H9 (cell line): ENCODE results near the gene ZNRF1. TPM values are rescaled to one million over a fixed set of nuclear protein-coding genes. Genes with fewer than 3 reads are reported as not detected.

Experiments
- DNase-seq: peaks from one replicate; pipeline ENCODE4 v3.0.0-alpha.2; 2017
- H2AFZ ChIP-seq: one replicate; pipeline ENCODE4 v1.6.1; 2013; ENCODE audit warnings: mild to moderate bottlenecking, low read length, control low read depth, moderate library complexity
- H2AK5ac ChIP-seq: 2 replicates; pipeline ENCODE4 v1.6.1; 2013; ENCODE audit warnings: low read length, control low read depth, mixed read lengths; ENCODE audit not compliant: insufficient read length
- H2BK120ac ChIP-seq: one replicate; pipeline ENCODE4 v1.6.1; 2013; ENCODE audit warnings: low read depth, mild to moderate bottlenecking, low read length, control low read depth, inconsistent platforms; ENCODE audit not compliant: poor library complexity, severe bottlenecking
- H2BK12ac ChIP-seq: 2 replicates; pipeline ENCODE4 v1.6.1; 2013; ENCODE audit warnings: low read length, control low read depth, mixed read lengths, low read depth; ENCODE audit not compliant: insufficient read length
- H2BK15ac ChIP-seq: 2 replicates; pipeline ENCODE4 v1.6.1; 2013; ENCODE audit warnings: low read depth, low read length, control low read depth
- H2BK20ac ChIP-seq: one replicate; pipeline ENCODE4 v1.6.1; 2013; ENCODE audit warnings: low read depth, mild to moderate bottlenecking, low read length, control low read depth, inconsistent platforms; ENCODE audit not compliant: poor library complexity, severe bottlenecking
- H2BK5ac ChIP-seq: 2 replicates; pipeline ENCODE4 v1.6.1; 2013; ENCODE audit warnings: low read length, control low read depth, mixed read lengths; ENCODE audit not compliant: insufficient read length
- H3K14ac ChIP-seq: 2 replicates; pipeline ENCODE4 v1.6.1; 2013; ENCODE audit warnings: low read length, control low read depth; ENCODE audit not compliant: insufficient read depth
- H3K18ac ChIP-seq: 2 replicates; pipeline ENCODE4 v1.6.1; 2013; ENCODE audit warnings: low read depth, mild to moderate bottlenecking, mixed read lengths, low read length, control low read depth; ENCODE audit not compliant: insufficient read length
- H3K23ac ChIP-seq: 2 replicates; pipeline ENCODE4 v1.6.1; 2013; ENCODE audit warnings: low read length, control low read depth, mixed read lengths, low read depth; ENCODE audit not compliant: insufficient read length
- H3K23me2 ChIP-seq: 2 replicates; pipeline ENCODE4 v1.6.1; 2013; ENCODE audit warnings: low read depth, mild to moderate bottlenecking, mixed read lengths, low read length, control low read depth; ENCODE audit not compliant: insufficient read length, poor library complexity, severe bottlenecking
- H3K27ac ChIP-seq: 2 replicates; pipeline ENCODE4 v1.5.1; 2013; ENCODE audit warnings: low read length, control low read depth, mixed read lengths, low read depth; ENCODE audit not compliant: insufficient read length
- H3K27me3 ChIP-seq: 2 replicates; pipeline ENCODE4 v1.6.1; 2013; ENCODE audit warnings: low read length, control low read depth, inconsistent platforms; ENCODE audit not compliant: insufficient read depth
- H3K4ac ChIP-seq: 2 replicates; pipeline ENCODE4 v1.6.1; 2013; ENCODE audit warnings: low read depth, mild to moderate bottlenecking, control low read depth, inconsistent platforms, low read length, moderate library complexity
- H3K4me1 ChIP-seq: 2 replicates; pipeline ENCODE4 v1.6.1; 2013; ENCODE audit warnings: low read length, control low read depth, inconsistent platforms; ENCODE audit not compliant: insufficient read depth
- H3K4me2 ChIP-seq: 2 replicates; pipeline ENCODE4 v1.6.1; 2013; ENCODE audit warnings: low read length, control low read depth, mixed read lengths; ENCODE audit not compliant: insufficient read length, insufficient read depth
- H3K56ac ChIP-seq: 2 replicates; pipeline ENCODE4 v1.6.1; 2013; ENCODE audit warnings: low read depth, mild to moderate bottlenecking, mixed read lengths, low read length, control low read depth; ENCODE audit not compliant: insufficient read length
- H3K79me1 ChIP-seq: 2 replicates; pipeline ENCODE4 v1.6.1; 2013; ENCODE audit warnings: low read depth, mild to moderate bottlenecking, moderate library complexity, low read length, control low read depth, inconsistent platforms; ENCODE audit not compliant: insufficient read depth, poor library complexity, severe bottlenecking
- H3K79me2 ChIP-seq: 2 replicates; pipeline ENCODE4 v1.6.1; 2013; ENCODE audit warnings: low read length, control low read depth, inconsistent platforms; ENCODE audit not compliant: insufficient read depth
- H3K9ac ChIP-seq: 2 replicates; pipeline ENCODE4 v1.6.1; 2013; ENCODE audit warnings: low read length, control low read depth, mixed read lengths; ENCODE audit not compliant: insufficient read length; ENCODE audit errors: extremely low read depth
- H3K9me3 ChIP-seq: one replicate; pipeline ENCODE4 v1.6.1; 2013; ENCODE audit warnings: low read depth, low read length, inconsistent platforms; ENCODE audit not compliant: control insufficient read depth
- H3T11ph ChIP-seq: one replicate; pipeline ENCODE4 v1.6.1; 2013; ENCODE audit warnings: mild to moderate bottlenecking, low read length, control low read depth, inconsistent platforms
- H4K20me1 ChIP-seq: one replicate; pipeline ENCODE4 v1.6.1; 2013; ENCODE audit not compliant: control insufficient read depth, insufficient read length, insufficient read depth
- H4K5ac ChIP-seq: 2 replicates; pipeline ENCODE4 v1.6.1; 2013; ENCODE audit warnings: low read depth, mild to moderate bottlenecking, mixed read lengths, low read length, control low read depth; ENCODE audit not compliant: insufficient read length
- H4K8ac ChIP-seq: replicated peaks from 2 replicates; pipeline ENCODE4 v1.6.1; 2013; ENCODE audit warnings: low read length, control low read depth, mixed read lengths, low read depth; ENCODE audit not compliant: insufficient read length
- H4K91ac ChIP-seq: 2 replicates; pipeline ENCODE4 v1.6.1; 2013; ENCODE audit warnings: low read depth, mild to moderate bottlenecking, moderate library complexity, mixed read lengths, low read length, control low read depth; ENCODE audit not compliant: insufficient read length
- H3K27ac Mint-ChIP-seq, 3 experiments: 2 replicates in 2 of 3; 3 replicates in 1 of 3; pipeline ENCODE4 v1.8.0; 2020 to 2021; ENCODE audit warnings: mixed read lengths in 3 of 3, mild to moderate bottlenecking in 1 of 3, moderate library complexity in 1 of 3
- H3K27me3 Mint-ChIP-seq: 2 replicates; pipeline ENCODE4 v1.8.0; 2021; ENCODE audit warnings: low read depth, mild to moderate bottlenecking, moderate library complexity, mixed read lengths
- H3K36me3 Mint-ChIP-seq, 3 experiments: 2 replicates in 2 of 3; 3 replicates in 1 of 3; pipeline ENCODE4 v1.8.0; 2020 to 2021; ENCODE audit warnings: low read depth in 3 of 3, mixed read lengths in 3 of 3; ENCODE audit not compliant: insufficient read depth in 1 of 3
- H3K4me1 Mint-ChIP-seq, 2 experiments: 2 replicates each; pipeline ENCODE4 v1.8.0; 2020; ENCODE audit warnings: mixed read lengths in 2 of 2
- H3K4me3 Mint-ChIP-seq, 2 experiments: 2 replicates in 1 of 2; 3 replicates in 1 of 2; pipeline ENCODE4 v1.8.0; 2020 to 2021; ENCODE audit warnings: mild to moderate bottlenecking in 2 of 2, mixed read lengths in 2 of 2, moderate library complexity in 1 of 2
- H3K9me3 Mint-ChIP-seq, 2 experiments: 2 replicates in 1 of 2; 3 replicates in 1 of 2; pipeline ENCODE4 v1.8.0; 2020; ENCODE audit warnings: mild to moderate bottlenecking in 2 of 2, mixed read lengths in 2 of 2, moderate library complexity in 1 of 2
- CTCF ChIP-seq: fragments of 200-600 bp; sonication (generic); conservative IDR thresholded peaks from 3 replicates; pipeline ENCODE4 v1.8.0; 2021; ENCODE audit warnings: antibody characterized with exemption, mild to moderate bottlenecking
- WGBS: extraction: QIAGEN DNeasy Blood & Tissue Kit; methylation state at CpG from one replicate; pipeline ENCODE4 v1.1.7; 2013; ENCODE audit warnings: missing lambda C conversion rate, low lambda C conversion rate, mixed read lengths; ENCODE audit not compliant: insufficient read length; ENCODE audit errors: extremely low coverage; 5-methylcytosine and 5-hydroxymethylcytosine counted together
- total RNA-seq: library from RNA; stranded (reverse); gene quantifications from 2 replicates; pipeline ENCODE4 v1.2.1, GENCODE V29; 2021

The ZNRF1 gene
- total RNA-seq, 1 experiment from 2014 or later = 49.6 TPM

DNA sequence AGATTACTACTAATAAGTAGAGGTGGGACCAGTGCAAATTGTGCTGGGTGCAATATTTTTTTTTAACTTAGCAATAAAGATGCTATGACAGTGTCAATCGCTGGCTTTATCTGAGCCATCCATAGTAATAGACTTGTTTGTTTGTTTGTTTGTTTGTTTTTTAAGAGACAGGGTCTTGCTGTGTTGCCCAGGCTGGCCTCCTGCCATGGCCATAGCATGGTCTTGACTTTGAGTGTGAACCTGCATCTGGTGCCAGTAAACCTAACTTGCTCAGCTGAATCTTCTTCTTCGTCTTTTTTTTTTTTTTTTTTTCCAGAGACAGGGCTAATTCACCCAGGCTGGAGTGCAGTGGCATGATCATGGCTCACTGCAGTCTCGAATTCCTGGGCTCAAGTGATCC, 46.6 kb downstream of the ZNRF1 start:
- Histone ChIP-seq H4K8ac (no peak overlapping the region), H3K23ac (no peak overlapping the region), H3K9me3 (no peaks in the 10 kb centered on the region), H4K5ac (no peak overlapping the region), H2BK20ac (no peak overlapping the region), H3K27me3 (no peaks in the 10 kb centered on the region), H2AFZ (no peak overlapping the region), H3K79me1 (peaks cover 15% of the 10 kb centered on the region), H3K4me1 (no peaks in the 10 kb centered on the region), H3K4ac (no peak overlapping the region), H2BK120ac (no peak overlapping the region), H3K27ac (no peak overlapping the region), H2AK5ac (no peak overlapping the region), H2BK5ac (no peak overlapping the region), H3K56ac (no peak overlapping the region), H3K14ac (no peak overlapping the region), H3K9ac (no peak overlapping the region), H3K79me2 (peaks cover 12% of the 10 kb centered on the region; the same call in 1 of the 2 replicates), H4K91ac (no peak overlapping the region), H4K20me1 (no peaks in the 10 kb centered on the region), H3K23me2 (no peaks in the 10 kb centered on the region), H3K18ac (no peak overlapping the region), H2BK15ac (no peak overlapping the region), H3T11ph (no peak overlapping the region), H3K4me2 (no peak overlapping the region), H2BK12ac (no peak overlapping the region)
- Mint-ChIP-seq H3K9me3 (peaks cover 0 to 2% of the 10 kb centered on the region in 2 experiments; a peak in 1 of 5 replicates), H3K27me3 (no peaks in the 10 kb centered on the region), H3K36me3 (peaks cover 0 to 10% (median 5%) of the 10 kb centered on the region in 3 experiments; a peak in 3 of 7 replicates), H3K27ac (no peak overlapping the region), H3K4me1 (peaks cover 10 to 15% of the 10 kb centered on the region in 2 experiments; a peak in 3 of 4 replicates), H3K4me3 (no peak overlapping the region)
- no peak for TF ChIP-seq CTCF
- DNase-seq = no peak
- no CpG with 5 or more reads among the region's 3 CpGs for WGBS
